ENCODE data around the gene SORCS2.
A peak's percentile ranks its signal among the peaks of the same experiment; 100 is the strongest.
"Not testable (repeated sequence)": the region's sequence is repeated elsewhere in the genome, so short reads cannot be mapped to it uniquely, and the experiment has no call there.

SORCS2 gene

GRCh38 chr4:7435471-7436061 lies 243.2 kb downstream of the SORCS2 start:
- FAIRE-seq = no peak

DNA sequence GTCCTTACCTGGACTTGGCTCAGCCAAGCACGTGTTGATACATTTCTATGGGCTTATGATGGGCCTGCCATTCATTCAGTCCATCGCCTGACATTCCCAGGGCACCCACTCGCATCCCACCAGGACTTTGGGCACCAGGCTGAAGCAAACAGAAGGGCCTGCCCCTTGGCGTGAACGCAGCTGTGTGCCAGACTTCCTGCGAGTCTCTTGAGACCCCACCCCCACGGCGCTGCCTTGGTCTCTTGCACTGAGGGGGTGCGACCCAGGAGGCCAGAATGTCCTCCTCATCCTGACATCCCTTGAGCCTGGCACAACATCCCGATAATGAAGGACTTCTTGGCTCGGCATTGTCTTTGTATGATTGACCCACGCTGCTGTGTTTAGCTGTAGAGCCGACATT lies 243.9 kb downstream of the SORCS2 start:
- no peak for FAIRE-seq
- no peak for DNase-seq (ENCODE audit: low spot score)

More at GRCh38 chr4:7435471-7436061, 243.2 kb downstream of the SORCS2 start:
- DNase-seq (ENCODE audit: low spot score) = no peak

GRCh38 chr4:7439699-7440098 lies 247.4 kb downstream of the SORCS2 start:
- DNase-seq (ENCODE audit: low spot score) (no peak), FAIRE-seq (no peak)

GRCh38 chr4:7441201-7441600 lies 248.9 kb downstream of the SORCS2 start:
- DNase-seq (ENCODE audit: low spot score) (peak; percentile 25), FAIRE-seq (no peak)

DNA sequence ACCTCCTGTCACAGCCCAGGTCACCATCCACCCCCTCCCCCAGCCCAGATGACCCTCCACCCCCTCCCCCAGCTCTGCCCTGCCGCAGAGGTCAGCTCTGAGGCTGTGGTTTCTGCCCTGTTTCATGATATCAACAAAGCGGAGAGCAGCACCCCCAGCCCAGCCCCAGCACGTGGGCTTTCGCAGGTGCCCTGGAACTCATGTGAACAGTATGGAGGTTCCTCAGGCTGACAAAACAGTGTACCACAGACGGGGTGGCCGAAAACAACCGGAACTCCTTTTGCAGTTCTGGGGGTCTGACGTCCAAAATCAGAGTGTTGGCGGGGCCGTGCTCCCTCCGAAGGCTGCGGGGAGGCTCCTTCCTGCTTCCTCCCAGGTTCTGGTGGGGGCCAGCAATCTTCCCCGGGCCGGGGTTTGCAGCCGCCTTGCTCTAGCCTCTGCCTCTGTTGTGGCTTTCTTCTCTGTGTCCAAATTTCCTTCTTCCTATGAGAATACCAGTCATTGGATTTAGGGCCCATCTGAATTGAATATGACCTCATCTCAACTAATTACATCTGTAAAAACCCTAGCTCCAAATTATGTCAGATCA lies 250.3 kb downstream of the SORCS2 start:
- DNase-seq (ENCODE audit: low spot score) (no peak), FAIRE-seq (no peak)

DNA sequence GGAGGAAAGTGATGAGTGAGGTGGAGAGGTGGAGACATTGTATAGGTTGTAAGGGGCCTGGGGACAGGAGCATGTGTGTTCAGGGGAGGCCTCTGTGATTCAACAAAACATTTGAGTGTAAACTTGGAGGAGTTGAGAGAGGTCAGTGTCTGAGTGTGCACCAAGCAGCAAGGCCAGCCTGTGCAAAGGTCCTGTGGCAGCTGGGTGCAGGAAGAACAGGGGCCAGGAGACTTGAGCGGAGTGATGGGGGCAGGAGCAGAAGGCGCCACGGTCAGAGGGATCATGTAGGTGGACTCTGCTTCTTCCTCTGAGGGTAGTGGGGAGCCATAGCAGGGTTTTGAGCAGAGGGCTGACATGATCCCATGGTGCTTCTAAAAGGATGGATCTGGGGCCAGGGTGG lies 252.0 kb downstream of the SORCS2 start:
- DNase-seq (ENCODE audit: low spot score) (no peak), FAIRE-seq (no peak)

GRCh38 chr4:7444731-7445130 lies 252.4 kb downstream of the SORCS2 start:
- DNase-seq (ENCODE audit: low spot score) (no peak), FAIRE-seq (no peak)

- DNase-seq (ENCODE audit: low spot score) (no peak), FAIRE-seq (no peak)
Measured at GRCh38 chr4:7447236-7447635, 254.9 kb downstream of the SORCS2 start.

- FAIRE-seq (no peak), DNase-seq (ENCODE audit: low spot score) (no peak)
Measured at GRCh38 chr4:7448036-7448435, 255.7 kb downstream of the SORCS2 start.

- DNase-seq (ENCODE audit: low spot score) = no peak
- FAIRE-seq = peak; percentile 83
Measured at GRCh38 chr4:7450775-7451433, 258.6 kb downstream of the SORCS2 start.

DNA sequence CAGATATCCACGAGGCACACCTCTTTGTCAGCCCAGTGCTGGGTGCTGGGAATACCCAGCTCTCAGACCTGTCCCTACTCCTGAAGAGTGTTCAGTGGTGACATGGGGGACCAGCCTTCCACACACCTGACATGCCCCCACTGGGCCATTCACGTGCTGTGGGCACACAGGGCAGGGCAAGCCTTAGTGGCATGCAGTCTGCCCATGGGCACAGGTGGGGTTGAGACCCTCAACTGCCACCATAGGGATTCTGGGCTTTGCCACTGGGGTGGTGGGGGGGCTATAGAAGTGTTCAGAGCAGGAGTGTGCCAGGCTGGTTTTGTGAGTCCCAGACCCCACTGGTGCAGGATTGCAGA lies 259.1 kb downstream of the SORCS2 start:
- FAIRE-seq (no peak), DNase-seq (ENCODE audit: low spot score) (no peak)

GRCh38 chr4:7451800-7452199 lies 259.5 kb downstream of the SORCS2 start:
- FAIRE-seq (no peak), DNase-seq (ENCODE audit: low spot score) (no peak)

DNA sequence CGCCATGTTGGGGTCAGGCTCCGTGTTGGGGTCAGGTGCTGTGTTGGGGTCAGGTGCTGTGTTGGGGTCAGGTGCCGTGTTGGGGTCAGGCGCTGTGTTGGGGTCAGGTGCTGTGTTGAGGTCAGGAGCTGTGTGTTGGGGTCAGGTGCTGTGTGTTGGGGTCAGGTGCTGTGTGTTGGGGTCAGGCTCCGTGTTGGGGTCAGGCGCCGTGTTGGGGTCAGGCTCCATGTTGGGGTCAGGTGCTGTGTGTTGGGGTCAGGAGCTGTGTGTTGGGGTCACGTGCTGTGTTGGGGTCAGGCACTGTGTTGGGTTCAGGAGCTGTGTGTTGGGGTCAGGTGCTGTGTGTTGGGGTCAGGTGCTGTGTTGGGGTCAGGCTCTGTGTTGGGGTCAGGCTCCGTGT lies 260.5 kb downstream of the SORCS2 start:
- not testable (repeated sequence) for FAIRE-seq

DNA sequence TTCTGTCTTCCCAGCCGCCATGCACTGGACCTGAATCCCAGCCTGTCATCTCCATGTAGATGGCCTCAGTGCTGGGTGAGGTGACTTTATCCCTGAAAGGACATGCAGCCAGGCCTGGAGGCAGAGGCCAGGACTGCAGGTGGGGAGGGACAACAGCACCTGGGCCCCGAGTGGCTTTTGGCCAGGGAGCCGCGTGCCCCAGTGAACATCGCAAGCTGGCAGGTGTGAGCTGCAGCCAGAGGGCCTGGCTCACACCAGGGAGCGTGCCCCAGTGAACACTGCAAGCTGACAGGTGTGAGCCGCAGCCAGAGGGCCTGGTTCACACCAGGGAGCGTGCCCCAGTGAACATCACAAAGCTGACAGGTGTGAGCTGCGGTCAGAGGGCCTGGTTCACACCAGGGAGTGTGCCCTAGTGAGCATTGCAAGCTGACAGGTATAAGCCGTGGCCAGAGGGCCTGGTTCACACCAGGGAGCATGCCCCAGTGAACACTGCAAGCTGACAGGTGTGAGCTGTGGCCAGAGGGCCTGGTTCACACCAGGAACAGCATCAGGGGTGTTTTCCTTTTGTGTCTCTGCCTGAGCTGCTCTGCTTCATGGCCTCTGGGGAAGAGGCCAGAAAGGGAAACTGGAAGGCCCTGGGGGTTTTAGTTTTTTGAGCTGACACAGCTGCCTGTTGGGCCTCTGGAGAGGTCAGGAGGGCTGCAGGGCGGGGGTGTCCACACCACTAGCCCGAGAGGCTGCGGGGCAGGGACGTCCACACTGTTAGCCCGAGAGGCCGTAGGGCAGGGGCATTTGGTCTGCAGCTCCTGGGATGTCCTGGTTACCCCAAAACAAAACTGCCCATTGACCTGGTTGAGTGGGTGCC lies 265.1 kb downstream of the SORCS2 start:
- DNase-seq (ENCODE audit: low spot score) (no peak), FAIRE-seq (no peak)

More for the DNA sequence above, 260.5 kb downstream of the SORCS2 start:
- DNase-seq (ENCODE audit: low spot score) = not testable (repeated sequence)

DNA sequence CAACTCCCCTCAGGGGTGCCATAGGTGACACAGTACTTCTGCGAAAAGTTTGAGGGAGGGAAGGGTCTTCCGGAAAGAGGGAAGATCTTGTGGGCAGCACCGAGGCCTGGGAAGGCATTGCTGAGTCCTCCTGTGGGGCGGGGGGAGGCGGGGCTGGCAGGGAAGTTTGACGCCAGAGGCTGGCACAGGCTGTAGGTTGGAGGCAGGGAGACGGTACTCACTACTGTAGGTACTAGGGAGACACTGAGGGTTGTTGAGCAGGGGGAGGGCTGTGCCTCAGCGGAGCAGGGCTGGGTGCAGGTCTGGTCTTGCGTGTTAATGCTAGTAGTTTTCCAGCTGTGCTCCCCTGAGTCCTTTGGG lies 265.7 kb downstream of the SORCS2 start:
- no peak for FAIRE-seq
- no peak for DNase-seq (ENCODE audit: low spot score)

GRCh38 chr4:7458477-7458876 lies 266.1 kb downstream of the SORCS2 start:
- DNase-seq (ENCODE audit: low spot score) (no peak), FAIRE-seq (no peak)

DNA sequence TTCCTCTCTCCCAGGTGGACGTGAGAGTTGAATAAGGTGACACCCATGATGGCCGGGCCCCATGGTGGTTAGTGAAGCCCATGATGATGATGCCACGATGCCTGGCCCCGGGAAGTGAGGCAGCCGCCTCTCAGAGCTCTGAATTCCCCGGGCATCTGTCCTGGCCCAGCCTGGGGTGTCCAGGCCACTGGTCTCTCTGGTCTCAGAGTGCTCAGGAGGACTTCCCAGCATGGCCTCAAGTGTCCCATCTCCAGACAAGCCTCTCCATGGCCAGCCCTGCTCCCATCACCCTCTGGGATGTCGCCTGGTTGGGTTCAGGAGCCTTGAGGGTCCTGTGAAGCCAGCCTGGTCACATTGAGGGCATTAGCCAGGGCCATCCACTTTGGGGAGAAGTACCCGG lies 267.1 kb downstream of the SORCS2 start:
- DNase-seq (ENCODE audit: low spot score) (no peak), FAIRE-seq (no peak)

GRCh38 chr4:7460566-7460965 lies 268.2 kb downstream of the SORCS2 start:
- no peak for DNase-seq (ENCODE audit: low spot score)
- no peak for FAIRE-seq

DNA sequence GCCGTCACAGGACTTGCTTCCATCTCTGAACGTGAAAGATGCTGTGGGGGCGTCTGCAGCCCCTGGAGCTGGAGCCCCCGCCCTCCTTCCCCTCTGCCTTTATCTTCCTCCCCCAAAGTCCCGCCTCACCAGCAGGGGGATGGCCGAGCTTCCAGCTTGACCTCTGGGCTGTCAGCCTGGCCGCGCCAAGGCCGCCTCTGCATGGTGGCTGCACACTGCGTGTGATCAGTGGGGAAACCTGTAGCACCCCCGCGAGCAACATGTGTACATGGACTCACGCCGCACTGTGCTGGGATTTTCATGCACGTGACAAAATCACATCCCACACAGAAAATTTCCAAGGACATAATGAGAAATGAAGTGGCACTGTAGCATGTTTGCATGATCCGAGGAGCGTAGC lies 268.9 kb downstream of the SORCS2 start:
- FAIRE-seq (no peak), DNase-seq (ENCODE audit: low spot score) (no peak)

DNA sequence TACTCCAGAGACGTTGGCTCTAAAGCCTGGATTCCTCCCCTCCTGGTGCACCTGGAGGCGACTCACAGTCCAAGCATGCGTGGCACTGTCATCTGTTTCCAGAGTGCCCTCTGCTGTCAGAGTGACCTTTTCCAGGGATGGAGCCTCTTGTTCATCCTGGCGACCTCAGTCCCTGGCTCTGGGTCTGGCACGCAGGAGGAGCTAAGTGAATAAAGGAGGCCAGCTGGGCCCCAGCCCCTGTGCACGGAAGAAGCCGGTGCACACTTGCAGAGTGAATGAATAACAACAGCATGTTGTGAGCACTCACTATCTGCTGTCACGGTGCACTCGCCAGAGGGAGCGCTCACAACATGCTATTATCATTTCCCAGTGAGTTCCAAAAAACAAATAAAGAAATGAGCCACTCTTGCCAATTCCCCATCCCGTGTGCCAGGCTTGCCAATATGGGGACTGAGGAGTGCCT lies 270.2 kb downstream of the SORCS2 start:
- FAIRE-seq (no peak), DNase-seq (ENCODE audit: low spot score) (peak; percentile 85)

DNA sequence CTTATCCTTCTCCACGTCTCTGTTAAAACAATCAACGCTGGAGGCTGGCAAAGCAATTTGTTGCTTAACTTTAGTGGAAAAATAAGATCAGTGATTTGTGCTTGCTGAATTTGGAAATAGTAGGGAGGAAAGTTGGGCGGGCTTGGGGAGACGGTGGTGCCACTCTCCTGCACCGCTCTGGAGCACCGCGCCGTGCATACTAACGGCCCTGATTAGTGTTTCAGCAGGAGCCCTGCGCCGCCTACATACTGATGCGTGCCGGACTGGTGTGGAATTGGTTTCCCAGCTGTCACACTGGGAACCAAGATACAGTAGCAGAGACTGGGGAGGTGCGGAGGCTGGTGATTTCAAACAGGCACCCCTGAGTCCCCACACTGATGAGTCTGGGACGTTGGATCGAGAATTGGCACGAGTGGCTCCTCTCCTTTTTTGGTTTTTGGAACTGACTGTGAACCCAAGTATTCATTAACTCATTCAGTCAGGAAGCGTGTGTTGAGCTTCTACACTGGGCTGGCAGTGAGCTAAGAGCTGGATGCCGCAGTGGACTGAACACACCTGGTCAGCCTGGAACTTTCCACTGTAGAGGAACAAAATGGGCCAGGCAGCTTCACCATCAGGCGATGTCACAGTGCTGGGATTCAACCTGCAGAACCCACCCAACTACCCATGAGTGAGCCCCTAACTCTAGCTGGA lies 271.4 kb downstream of the SORCS2 start:
- no peak for DNase-seq (ENCODE audit: low spot score)
- no peak for FAIRE-seq
